Suprapubic skin (tissue), 4 donors: ENCODE results near the gene ASS1. TPM values are rescaled to one million over a fixed set of nuclear protein-coding genes. Genes with fewer than 3 reads are reported as not detected.

Source experiments
- DNase-seq, 2 donors: peaks; one replicate each; pipeline ENCODE4 v3.0.0-alpha.2; 2019; ENCODE audit warnings: low spot score in 2 of 2
- H3K27ac ChIP-seq: fragments of 200-600 bp; sonication (generic); one replicate; pipeline ENCODE4 v1.5.1; 2019
- H3K27me3 ChIP-seq: fragments of 200-600 bp; sonication (generic); one replicate; pipeline ENCODE4 v1.5.1; 2019
- H3K36me3 ChIP-seq: fragments of 200-600 bp; sonication (generic); one replicate; pipeline ENCODE4 v1.5.1; 2019
- H3K4me1 ChIP-seq: fragments of 200-600 bp; sonication (generic); one replicate; pipeline ENCODE4 v1.5.1; 2019
- H3K4me3 ChIP-seq: fragments of 200-600 bp; sonication (generic); one replicate; pipeline ENCODE4 v1.5.1; 2019; ENCODE audit warnings: mild to moderate bottlenecking
- H3K9me3 ChIP-seq: fragments of 200-600 bp; sonication (generic); one replicate; pipeline ENCODE4 v1.5.1; 2019
- CTCF ChIP-seq, 2 donors: fragments of 200-600 bp in 1 of 2; fragments of 450-650 bp in 1 of 2; sonication (generic) in 1 of 2; IDR thresholded peaks; one replicate each; pipeline ENCODE4 v1.5.1; 2016 to 2019; ENCODE audit warnings: antibody characterized with exemption in 2 of 2, mild to moderate bottlenecking in 1 of 2, moderate library complexity in 1 of 2
- EP300 ChIP-seq: sonication (generic); formaldehyde crosslinking; IDR thresholded peaks from one replicate; pipeline ENCODE4 v1.6.1; 2017; ENCODE audit warnings: antibody characterized with exemption
- POLR2A ChIP-seq, 2 donors: fragments of 450-650 bp; IDR thresholded peaks; one replicate each; pipeline ENCODE4 v1.6.1; 2017; ENCODE audit warnings: antibody characterized with exemption in 2 of 2, mild to moderate bottlenecking in 2 of 2, moderate library complexity in 2 of 2
- POLR2AphosphoS5 ChIP-seq, 3 donors: sonication (generic); formaldehyde crosslinking; IDR thresholded peaks; one replicate each; pipeline ENCODE4 v1.6.1; 2017; ENCODE audit warnings: antibody characterized with exemption in 3 of 3
- WGBS: methylation state at CpG from one replicate; pipeline ENCODE4 v1.1.5; 2018; 5-methylcytosine and 5-hydroxymethylcytosine counted together
- total RNA-seq, 4 donors: library from RNA; depleted of rRNA; stranded (reverse); fragments of >200 nt; gene quantifications; one replicate each; pipeline ENCODE4 v1.1.0, GENCODE V29; 2016

ASS1 gene
- total RNA-seq, 4 donors from 2014 or later = 107 to 225 (median 163) TPM

GRCh38 chr9:130482463-130482862, 37.7 kb downstream of the ASS1 start:
- Histone ChIP-seq H3K4me3 (no peak overlapping the region), H3K27ac (no peak overlapping the region), H3K9me3 (no peaks in the 10 kb centered on the region), H3K27me3 (no peaks in the 10 kb centered on the region), H3K36me3 (peaks cover 20% of the 10 kb centered on the region), H3K4me1 (no peaks in the 10 kb centered on the region)
- 65% methylated on average over 5 of the region's 5 CpGs for WGBS
- DNase-seq = no peak
- TF ChIP-seq POLR2A (IDR thresholded peaks at IDR 0.05) (no peak), EP300 (no peak), POLR2AphosphoS5 (IDR thresholded peaks at IDR 0.05) (no peak), CTCF (IDR thresholded peaks at IDR 0.05) (no peak)

GRCh38 chr9:130483371-130483971, 38.7 kb downstream of the ASS1 start:
- 70% methylated on average over 16 of the region's 16 CpGs for WGBS
- H3K27me3 ChIP-seq = no peaks in the 10 kb centered on the region
- no peak overlapping the region for H3K27ac ChIP-seq
- no peak overlapping the region for H3K4me3 ChIP-seq
- TF ChIP-seq EP300 = no peak
- TF ChIP-seq CTCF (IDR thresholded peaks at IDR 0.05) = no peak
- TF ChIP-seq POLR2A (IDR thresholded peaks at IDR 0.05) = no peak
- no peak for TF ChIP-seq POLR2AphosphoS5 (IDR thresholded peaks at IDR 0.05)
- no peak for DNase-seq
- H3K9me3 ChIP-seq = no peaks in the 10 kb centered on the region
- no peaks in the 10 kb centered on the region for H3K4me1 ChIP-seq
- H3K36me3 ChIP-seq = peaks cover 14% of the 10 kb centered on the region

GRCh38 chr9:130484362-130485072, 39.8 kb downstream of the ASS1 start:
- Histone ChIP-seq H3K4me3 (no peak overlapping the region), H3K9me3 (no peaks in the 10 kb centered on the region), H3K36me3 (peaks cover 13% of the 10 kb centered on the region), H3K27ac (no peak overlapping the region), H3K4me1 (no peaks in the 10 kb centered on the region), H3K27me3 (no peaks in the 10 kb centered on the region)
- no peak for DNase-seq
- TF ChIP-seq EP300 = no peak
- no peak for TF ChIP-seq POLR2A (IDR thresholded peaks at IDR 0.05)
- TF ChIP-seq CTCF (IDR thresholded peaks at IDR 0.05) = no peak
- no peak for TF ChIP-seq POLR2AphosphoS5 (IDR thresholded peaks at IDR 0.05)
- 88% methylated on average over 21 of the region's 21 CpGs for WGBS

- Histone ChIP-seq H3K36me3 (peaks cover 16% of the 10 kb centered on the region), H3K27ac (no peak overlapping the region), H3K27me3 (no peaks in the 10 kb centered on the region), H3K4me1 (no peaks in the 10 kb centered on the region), H3K9me3 (no peaks in the 10 kb centered on the region), H3K4me3 (no peak overlapping the region)
- TF ChIP-seq EP300 (no peak), POLR2AphosphoS5 (IDR thresholded peaks at IDR 0.05) (no peak), POLR2A (IDR thresholded peaks at IDR 0.05) (no peak), CTCF (IDR thresholded peaks at IDR 0.05) (no peak)
- DNase-seq = no peak
- 91% methylated on average over 6 of the region's 6 CpGs for WGBS
Observed at GRCh38 chr9:130486103-130486502, 41.3 kb downstream of the ASS1 start.

- WGBS = 79% methylated on average over 6 of the region's 6 CpGs
- TF ChIP-seq POLR2A (IDR thresholded peaks at IDR 0.05) (no peak), CTCF (IDR thresholded peaks at IDR 0.05) (no peak), EP300 (no peak), POLR2AphosphoS5 (IDR thresholded peaks at IDR 0.05) (no peak)
- H3K36me3 ChIP-seq = peaks cover 16% of the 10 kb centered on the region
- no peaks in the 10 kb centered on the region for H3K27me3 ChIP-seq
- DNase-seq = no peak
- no peak overlapping the region for H3K27ac ChIP-seq
- no peak overlapping the region for H3K4me3 ChIP-seq
- H3K9me3 ChIP-seq = no peaks in the 10 kb centered on the region
- no peaks in the 10 kb centered on the region for H3K4me1 ChIP-seq
Observed at GRCh38 chr9:130487500-130487899, 42.7 kb downstream of the ASS1 start.
